ENCODE measurements around the gene ENPP3. TPM values are rescaled to one million over a fixed set of nuclear protein-coding genes. Genes with fewer than 3 reads are reported as not detected.

The ENPP3 gene
- polyA plus RNA-seq, 1 of the 3 experiments (the other 2 are of a cell fraction): not detected

DNA sequence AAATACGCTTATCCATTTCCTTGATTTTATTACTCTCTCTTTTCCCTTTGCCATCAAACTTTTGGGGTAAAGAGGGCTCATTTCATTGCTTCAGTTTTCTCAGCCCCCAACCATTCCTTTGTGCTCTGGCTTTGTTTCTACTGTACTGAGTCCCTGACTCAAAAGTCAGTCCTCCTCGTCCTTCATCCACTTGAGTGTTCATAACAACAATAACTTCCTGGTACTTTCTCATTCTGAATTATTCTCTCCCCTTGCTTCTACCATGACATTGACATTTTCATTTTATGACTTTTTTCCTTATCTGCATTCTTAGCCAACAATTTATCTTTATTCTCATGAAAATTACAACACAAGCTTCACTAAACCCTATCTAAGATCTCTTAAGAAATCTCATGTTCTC, 911 bp downstream of the ENPP3 start:
- CTCF ChIA-PET: interaction anchor here (2.9 kb wide), 1 partner anchor 10 kb away, joined by 24 read pairs; the partner anchor contains the start of gene MED23
- no peak overlapping the region for H3K9ac ChIP-seq
- no peak for TF ChIP-seq RCOR1 (IDR thresholded peaks at IDR 0.05; ENCODE audit: low read length)
- TF ChIP-seq, protein P1, sequence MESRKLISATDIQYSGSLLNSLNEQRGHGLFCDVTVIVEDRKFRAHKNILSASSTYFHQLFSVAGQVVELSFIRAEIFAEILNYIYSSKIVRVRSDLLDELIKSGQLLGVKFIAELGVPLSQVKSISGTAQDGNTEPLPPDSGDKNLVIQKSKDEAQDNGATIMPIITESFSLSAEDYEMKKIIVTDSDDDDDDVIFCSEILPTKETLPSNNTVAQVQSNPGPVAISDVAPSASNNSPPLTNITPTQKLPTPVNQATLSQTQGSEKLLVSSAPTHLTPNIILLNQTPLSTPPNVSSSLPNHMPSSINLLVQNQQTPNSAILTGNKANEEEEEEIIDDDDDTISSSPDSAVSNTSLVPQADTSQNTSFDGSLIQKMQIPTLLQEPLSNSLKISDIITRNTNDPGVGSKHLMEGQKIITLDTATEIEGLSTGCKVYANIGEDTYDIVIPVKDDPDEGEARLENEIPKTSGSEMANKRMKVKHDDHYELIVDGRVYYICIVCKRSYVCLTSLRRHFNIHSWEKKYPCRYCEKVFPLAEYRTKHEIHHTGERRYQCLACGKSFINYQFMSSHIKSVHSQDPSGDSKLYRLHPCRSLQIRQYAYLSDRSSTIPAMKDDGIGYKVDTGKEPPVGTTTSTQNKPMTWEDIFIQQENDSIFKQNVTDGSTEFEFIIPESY (IDR thresholded peaks at IDR 0.05; ENCODE audit: borderline replicate concordance, low read depth): no peak
- TF ChIP-seq YY1 (IDR thresholded peaks at IDR 0.05; ENCODE audit: low read depth): no peak
- TF ChIP-seq, protein P2, sequence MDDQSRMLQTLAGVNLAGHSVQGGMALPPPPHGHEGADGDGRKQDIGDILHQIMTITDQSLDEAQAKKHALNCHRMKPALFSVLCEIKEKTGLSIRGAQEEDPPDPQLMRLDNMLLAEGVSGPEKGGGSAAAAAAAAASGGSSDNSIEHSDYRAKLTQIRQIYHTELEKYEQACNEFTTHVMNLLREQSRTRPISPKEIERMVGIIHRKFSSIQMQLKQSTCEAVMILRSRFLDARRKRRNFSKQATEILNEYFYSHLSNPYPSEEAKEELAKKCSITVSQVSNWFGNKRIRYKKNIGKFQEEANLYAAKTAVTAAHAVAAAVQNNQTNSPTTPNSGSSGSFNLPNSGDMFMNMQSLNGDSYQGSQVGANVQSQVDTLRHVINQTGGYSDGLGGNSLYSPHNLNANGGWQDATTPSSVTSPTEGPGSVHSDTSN (IDR thresholded peaks at IDR 0.05): no peak
- no peak for TF ChIP-seq EP300 (IDR thresholded peaks at IDR 0.05; ENCODE audit: borderline replicate concordance in 1 of 2, low read depth in 1 of 2, low read length in 1 of 2)
- no peak for TF ChIP-seq RAD21 (IDR thresholded peaks at IDR 0.05; ENCODE audit: low read length)
- no peak for TF ChIP-seq MXI1 (IDR thresholded peaks at IDR 0.05; ENCODE audit: low read depth, low read length)
- TF ChIP-seq GATA2 (CRISPR knock-in tag; IDR thresholded peaks at IDR 0.05): no peak
- no peak for TF ChIP-seq GABPA (IDR thresholded peaks at IDR 0.05; ENCODE audit: low read depth)
- TF ChIP-seq, protein P3, sequence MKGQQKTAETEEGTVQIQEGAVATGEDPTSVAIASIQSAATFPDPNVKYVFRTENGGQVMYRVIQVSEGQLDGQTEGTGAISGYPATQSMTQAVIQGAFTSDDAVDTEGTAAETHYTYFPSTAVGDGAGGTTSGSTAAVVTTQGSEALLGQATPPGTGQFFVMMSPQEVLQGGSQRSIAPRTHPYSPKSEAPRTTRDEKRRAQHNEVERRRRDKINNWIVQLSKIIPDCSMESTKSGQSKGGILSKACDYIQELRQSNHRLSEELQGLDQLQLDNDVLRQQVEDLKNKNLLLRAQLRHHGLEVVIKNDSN (IDR thresholded peaks at IDR 0.05; ENCODE audit: borderline replicate concordance, low read depth): no peak
- no peak for TF ChIP-seq FOXM1 (IDR thresholded peaks at IDR 0.05; ENCODE audit: low read depth)
- no peak for TF ChIP-seq CHD2 (IDR thresholded peaks at IDR 0.05; ENCODE audit: low read length, partially characterized antibody)
- no peak for TF ChIP-seq EZH2phosphoT487 (IDR thresholded peaks at IDR 0.05; ENCODE audit: borderline replicate concordance, low read depth)
- H3K36me3 ChIP-seq (replicated peaks in 1 of 2; ENCODE audit: control insufficient read depth in 1 of 2, insufficient read depth in 2 of 2, low read length in 1 of 2): no peaks in the 10 kb centered on the region
- no peak overlapping the region for H3K4me3 ChIP-seq (ENCODE audit: low read depth in 2 of 2, low read length in 1 of 2)
- H3K9me3 ChIP-seq: no peaks in the 10 kb centered on the region
- no peak overlapping the region for H3K4me2 ChIP-seq
- no peaks in the 10 kb centered on the region for H3K4me1 ChIP-seq (ENCODE audit: control insufficient read depth in 1 of 2, insufficient read depth in 2 of 2, low read depth in 1 of 2, low read length in 1 of 2)
- peaks cover 11% of the 10 kb centered on the region for H3K27me3 ChIP-seq (ENCODE audit: insufficient read depth)
- no peak overlapping the region for H2AFZ ChIP-seq (ENCODE audit: low read depth)
- H4K20me1 ChIP-seq (ENCODE audit: insufficient read depth): no peaks in the 10 kb centered on the region
- no peak for DNase-seq
- H3K9me2 ChIP-seq: no peaks in the 10 kb centered on the region
- H3K79me2 ChIP-seq (ENCODE audit: insufficient read depth): no peaks in the 10 kb centered on the region
- H3K27ac ChIP-seq (ENCODE audit: low read depth in 2 of 2, low read length in 1 of 2): no peak overlapping the region
- WGBS (ENCODE audit: low lambda C conversion rate): 6% methylated on average over 2 of the region's 2 CpGs
- H3F3A ChIP-seq (replicated peaks; ENCODE audit: insufficient read depth): no peaks in the 10 kb centered on the region
- POLR2A ChIA-PET: no interaction called here

GRCh38 chr6:131640100-131640499, 3.0 kb downstream of the ENPP3 start:
- no peak overlapping the region for H3K4me2 ChIP-seq
- no peaks in the 10 kb centered on the region for H3K9me3 ChIP-seq
- H3K27ac ChIP-seq (ENCODE audit: low read depth in 2 of 2, low read length in 1 of 2): no peak overlapping the region
- no peaks in the 10 kb centered on the region for H4K20me1 ChIP-seq (ENCODE audit: insufficient read depth)
- no peak overlapping the region for H2AFZ ChIP-seq (ENCODE audit: low read depth)
- no peak for TF ChIP-seq RCOR1 (IDR thresholded peaks at IDR 0.05; ENCODE audit: low read length)
- TF ChIP-seq FOXM1 (IDR thresholded peaks at IDR 0.05; ENCODE audit: low read depth): no peak
- TF ChIP-seq CTCF (IDR thresholded peaks at IDR 0.05): no peak
- TF ChIP-seq MEF2A (IDR thresholded peaks at IDR 0.05; ENCODE audit: borderline replicate concordance, low read depth): no peak
- TF ChIP-seq POLR2AphosphoS5 (IDR thresholded peaks at IDR 0.05; ENCODE audit: low read depth, low read length): no peak
- no peak for TF ChIP-seq CHD2 (IDR thresholded peaks at IDR 0.05; ENCODE audit: low read length, partially characterized antibody)
- POLR2A ChIA-PET: no interaction called here
- H3K4me1 ChIP-seq (ENCODE audit: control insufficient read depth in 1 of 2, insufficient read depth in 2 of 2, low read depth in 1 of 2, low read length in 1 of 2): no peaks in the 10 kb centered on the region
- H3K36me3 ChIP-seq (replicated peaks in 1 of 2; ENCODE audit: control insufficient read depth in 1 of 2, insufficient read depth in 2 of 2, low read length in 1 of 2): no peaks in the 10 kb centered on the region
- no peak overlapping the region for H3K9ac ChIP-seq
- CTCF ChIA-PET: interaction anchor here (1.2 to 2.9 kb wide), 3 partner anchors 12 to 754 kb away, joined by 3 to 24 read pairs (median 4); partner anchors contain the start of gene MED23
- peaks cover 11% of the 10 kb centered on the region for H3K27me3 ChIP-seq (ENCODE audit: insufficient read depth)
- no peak overlapping the region for H3K4me3 ChIP-seq (ENCODE audit: low read depth in 2 of 2, low read length in 1 of 2)
- DNase-seq: no peak
- no peaks in the 10 kb centered on the region for H3K79me2 ChIP-seq (ENCODE audit: insufficient read depth)
- no peaks in the 10 kb centered on the region for H3F3A ChIP-seq (replicated peaks; ENCODE audit: insufficient read depth)
- WGBS (ENCODE audit: low lambda C conversion rate): 10% methylated on average over 2 of the region's 2 CpGs
- no peaks in the 10 kb centered on the region for H3K9me2 ChIP-seq
